Kidney (tissue), 14 donors: ENCODE data around the gene CIT. TPM values are rescaled to one million over a fixed set of nuclear protein-coding genes. Genes with fewer than 3 reads are reported as not detected.

Source experiments
- DNase-seq, 5 donors: peaks; one replicate each; pipeline ENCODE4 v3.0.0-alpha.2; 2013 to 2020
- FAIRE-seq: peaks from 2 replicates; lab custom pipeline; 2012; peaks lifted over from hg19 to GRCh38; lab: Jason Lieb, UNC
- H3K27ac ChIP-seq, 2 donors: one replicate each; pipeline ENCODE4 v1.7.0; 2013; ENCODE audit warnings: low read depth in 2 of 2, low read length in 2 of 2, inconsistent platforms in 1 of 2
- H3K27me3 ChIP-seq: one replicate; pipeline ENCODE4 v1.7.1; 2013; ENCODE audit warnings: low read length, inconsistent platforms; ENCODE audit not compliant: control insufficient read depth, insufficient read depth
- H3K36me3 ChIP-seq, 3 donors: one replicate each; pipeline versions ENCODE4 v1.7.0 to v1.7.1; 2013; ENCODE audit warnings: low read length in 3 of 3, control low read depth in 1 of 3, inconsistent platforms in 1 of 3; ENCODE audit not compliant: insufficient read depth in 3 of 3, control insufficient read depth in 2 of 3
- H3K4me1 ChIP-seq, 3 donors: one replicate each; pipeline versions ENCODE4 v1.7.0 to v1.7.1; 2013; ENCODE audit warnings: low read length in 3 of 3, inconsistent platforms in 1 of 3, low read depth in 1 of 3; ENCODE audit not compliant: control insufficient read depth in 2 of 3, insufficient read depth in 2 of 3
- H3K4me3 ChIP-seq, 3 donors: one replicate each; pipeline versions ENCODE4 v1.7.0 to v1.8.1; 2013; ENCODE audit warnings: low read length in 3 of 3, control low read depth in 1 of 3, inconsistent platforms in 1 of 3
- H3K9ac ChIP-seq, 3 donors: one replicate each; pipeline versions ENCODE4 v1.7.0 to v1.7.1; 2013; ENCODE audit warnings: low read length in 3 of 3, control low read depth in 1 of 3, inconsistent platforms in 1 of 3
- H3K9me3 ChIP-seq, 3 donors: one replicate each; pipeline versions ENCODE4 v1.7.0 to v1.7.1; 2013; ENCODE audit warnings: low read length in 3 of 3, control low read depth in 1 of 3, inconsistent platforms in 1 of 3; ENCODE audit not compliant: control insufficient read depth in 2 of 3, insufficient read depth in 1 of 3
- CTCF ChIP-seq: IDR thresholded peaks from 3 replicates; pipeline ENCODE4 v1.5.1; 2012; ENCODE audit warnings: mild to moderate bottlenecking, moderate library complexity, borderline replicate concordance; ENCODE audit not compliant: insufficient read depth; ENCODE audit errors: extremely low read depth
- intact Hi-C: fragments of 100-400 bp; cut with DNase I; formaldehyde crosslinking; loops from one replicate; pipeline ENCODE4 v1.11.1; 2022
- polyA plus RNA-seq: library from polyadenylated mRNA; stranded (reverse); fragments of 350-450 nt; fragmentation: Illumina TruSeq; extraction: RNeasy Lipid Tissue Mini Kit (QIAGEN cat#74804); gene quantifications from one replicate; pipeline ENCODE4 v1.2.3, GENCODE V29; 2014; ENCODE audit warnings: low read depth, low replicate concordance; ENCODE audit not compliant: insufficient read depth
- total RNA-seq: library from RNA; stranded (reverse); fragmentation: NEBNext Ultra II Directional; extraction: Animal tissue kit (Norgen Biotek cat#: 25700); gene quantifications from one replicate; pipeline ENCODE4 v1.2.1, GENCODE V29; 2021
- donor health status: control.
- donor health status: control.
- donor health status: control.
- donor health status: control.
- donor health status: control.
- donor health status: DM: yes; HTN: yes; CAD: no.
- donor health status: Normal renal cell carcinoma (clear cell type).

CIT gene
- total and polyA plus RNA-seq, 2 donors from 2014 or later, result 3.0 to 81.6 TPM

GRCh38 chr12:119671070-119671469 is 206.1 kb downstream of the CIT start:
- peak overlapping the region in 1 of 3 donors; percentile 60 for H3K9ac ChIP-seq
- H3K4me3 ChIP-seq, result peak overlapping the region in 2 of 3 donors; percentile 40 to 87
- H3K27ac ChIP-seq, result peak overlapping the region; percentile 92 to 94

GRCh38 chr12:119669744-119670472 is 207.2 kb downstream of the CIT start:
- Histone ChIP-seq H3K9me3 (no peaks in the 10 kb centered on the region), H3K9ac (peak overlapping the region in 2 of 3 donors; percentile 7 to 60), H3K27me3 (no peaks in the 10 kb centered on the region), H3K27ac (peak overlapping the region; percentile 92 to 94), H3K36me3 (peaks cover 6 to 42% (median 25%) of the 10 kb centered on the region in 3 donors), H3K4me1 (peaks cover 0 to 51% (median 16%) of the 10 kb centered on the region in 3 donors), H3K4me3 (peak overlapping the region; percentile 17 to 87 (median 40))
- intact Hi-C loops, result no loop called here
- peak in 3 of 5 donors; percentile 15 to 49 (median 35) for DNase-seq
- no peak for TF ChIP-seq CTCF
- FAIRE-seq, result no peak

More at GRCh38 chr12:119671070-119671469, 206.1 kb downstream of the CIT start:
- DNase-seq (no peak), FAIRE-seq (no peak)
- Histone ChIP-seq H3K4me1 (peaks cover 0 to 51% (median 16%) of the 10 kb centered on the region in 3 donors), H3K27me3 (no peaks in the 10 kb centered on the region), H3K9me3 (no peaks in the 10 kb centered on the region), H3K36me3 (peaks cover 9 to 54% (median 35%) of the 10 kb centered on the region in 3 donors)
- TF ChIP-seq CTCF, result no peak
- intact Hi-C loops, result no loop called here

GRCh38 chr12:119668324-119668841 is 208.7 kb downstream of the CIT start:
- H3K4me1 ChIP-seq, result peaks cover 0 to 42% (median 11%) of the 10 kb centered on the region in 3 donors
- intact Hi-C loops, result no loop called here

More at GRCh38 chr12:119668324-119668841, 208.7 kb downstream of the CIT start:
- DNase-seq (no peak), FAIRE-seq (no peak)
- Histone ChIP-seq H3K9ac (peak overlapping the region; percentile 78 to 97 (median 94)), H3K36me3 (peaks cover 3 to 27% (median 11%) of the 10 kb centered on the region in 3 donors), H3K27ac (peak overlapping the region; percentile 95 to 97), H3K9me3 (no peaks in the 10 kb centered on the region), H3K27me3 (no peaks in the 10 kb centered on the region), H3K4me3 (peak overlapping the region; percentile 80 to 87 (median 84))
- TF ChIP-seq CTCF, result no peak
